A549 (cell line): ENCODE results near the gene PNLIPRP1. TPM values are rescaled to one million over a fixed set of nuclear protein-coding genes. Genes with fewer than 3 reads are reported as not detected.

ENCODE experiments used
- ATAC-seq, 2 experiments: fragments of 200-7000 bp in 1 of 2; fragments of >200 bp in 1 of 2; cut with Nextera tagmentation in 1 of 2; cut with Tn5 transposase in 1 of 2; 3 replicates each; pipeline versions ENCODE4 v1.8.0 to v1.9.1; 2018 to 2020; ENCODE audit warnings: mild to moderate bottlenecking in 1 of 2, moderate library complexity in 1 of 2
- CTCF ChIA-PET: fragments of 300-600 bp; sonication (Branson Sonifier 250); formaldehyde crosslinking; extraction: SDS; loops from one replicate; lab custom pipeline; 2021; ENCODE audit warnings: antibody characterized with exemption, inconsistent platforms; lab: Yijun Ruan, JAX
- POLR2A ChIA-PET: fragments of 350-600 bp; formaldehyde crosslinking; extraction: SDS; loops from one replicate; lab custom pipeline; 2021; ENCODE audit warnings: antibody characterized with exemption, inconsistent platforms; lab: Yijun Ruan, JAX
- DNase-seq, 2 experiments: peaks; one replicate each; pipeline versions ENCODE4 v3.0.0 to v3.0.0-alpha.2; 2011 to 2016; ENCODE audit warnings: low read depth in 1 of 2, low spot score in 1 of 2
- FAIRE-seq: peaks from 2 replicates; lab custom pipeline; 2011; peaks lifted over from hg19 to GRCh38; lab: Jason Lieb, UNC
- H3K27ac ChIP-seq, 2 experiments: fragments of >200 bp; sonication (Bioruptor Twin); formaldehyde crosslinking; 3 replicates each; pipeline ENCODE4 v1.5.1; 2016 to 2017
- H3K4me1 ChIP-seq: fragments of >200 bp; sonication (Bioruptor Twin); formaldehyde crosslinking; 3 replicates; pipeline ENCODE4 v1.6.1; 2016
- H3K4me2 ChIP-seq: fragments of >200 bp; sonication (Bioruptor Twin); formaldehyde crosslinking; 3 replicates; pipeline ENCODE4 v1.6.1; 2016
- H3K4me3 ChIP-seq: fragments of >200 bp; sonication (Bioruptor Twin); formaldehyde crosslinking; 3 replicates; pipeline ENCODE4 v1.5.1; 2016
- H3K9me3 ChIP-seq: fragments of >200 bp; sonication (Bioruptor Twin); formaldehyde crosslinking; 3 replicates; pipeline ENCODE4 v1.6.1; 2016
- CBX8 ChIP-seq: fragments of 200-600 bp; sonication (generic); IDR thresholded peaks from 2 replicates; pipeline ENCODE4 v1.6.1; 2016
- CHD4 ChIP-seq: fragments of 200-600 bp; sonication (generic); IDR thresholded peaks from 2 replicates; pipeline ENCODE4 v1.6.1; 2016; ENCODE audit warnings: antibody characterized with exemption, mild to moderate bottlenecking, borderline replicate concordance
- EHMT2 ChIP-seq: fragments of 200-600 bp; sonication (generic); IDR thresholded peaks from 2 replicates; pipeline ENCODE4 v1.6.1; 2016; ENCODE audit warnings: antibody characterized with exemption, low read depth, mild to moderate bottlenecking, moderate library complexity
- EP300 ChIP-seq, 2 experiments: fragments of >200 bp; sonication (Bioruptor Twin); formaldehyde crosslinking; IDR thresholded peaks; 2 replicates in 1 of 2; 3 replicates in 1 of 2; pipeline ENCODE4 v1.6.1; 2016 to 2017
- GATA3 ChIP-seq: IDR thresholded peaks from 2 replicates; pipeline ENCODE4 v1.6.1; 2012; ENCODE audit warnings: borderline replicate concordance
- HEYL ChIP-seq: fragments of 250-450 bp; sonication (Bioruptor Pico); IDR thresholded peaks from 2 replicates; pipeline ENCODE4 v1.8.0; 2021; ENCODE audit warnings: mild to moderate bottlenecking, moderate library complexity
- JUN ChIP-seq, 2 experiments: fragments of >200 bp; sonication (Bioruptor Twin); formaldehyde crosslinking; IDR thresholded peaks; 2 replicates in 1 of 2; 3 replicates in 1 of 2; pipeline ENCODE4 v1.6.1; 2016 to 2017
- KDM1A ChIP-seq: fragments of 200-600 bp; sonication (generic); IDR thresholded peaks from 2 replicates; pipeline ENCODE4 v1.6.1; 2016; ENCODE audit warnings: low read depth, mild to moderate bottlenecking
- MAFK ChIP-seq: fragments of 450-650 bp; IDR thresholded peaks from 2 replicates; pipeline ENCODE4 v1.6.1; 2014; ENCODE audit not compliant: partially characterized antibody
- MAZ ChIP-seq: fragments of 150-350 bp; IDR thresholded peaks from 2 replicates; pipeline ENCODE4 v1.6.1; 2014; ENCODE audit warnings: antibody characterized with exemption, low read depth, low read length, borderline replicate concordance
- NFE2L2 ChIP-seq: fragments of 150-350 bp; conservative IDR thresholded peaks from 2 replicates; pipeline ENCODE4 v1.6.1; 2014; ENCODE audit warnings: low read length
- POLR2AphosphoS2 ChIP-seq: conservative IDR thresholded peaks from 2 replicates; pipeline ENCODE4 v1.6.1; 2012; ENCODE audit warnings: low read length, improper control_type of control experiment, inconsistent platforms
- RCOR1 ChIP-seq: fragments of 150-350 bp; IDR thresholded peaks from 2 replicates; pipeline ENCODE4 v1.6.1; 2014; ENCODE audit warnings: antibody characterized with exemption, low read length, low read depth
- RNF2 ChIP-seq: fragments of 200-600 bp; sonication (generic); IDR thresholded peaks from 2 replicates; pipeline ENCODE4 v1.6.1; 2016; ENCODE audit warnings: low read depth, mild to moderate bottlenecking, antibody characterized with exemption, moderate library complexity, borderline replicate concordance
- SMC3 ChIP-seq: fragments of >200 bp; sonication (Bioruptor Twin); formaldehyde crosslinking; IDR thresholded peaks from 3 replicates; pipeline ENCODE4 v1.6.1; 2018; ENCODE audit warnings: inconsistent platforms
- TFCP2L1 ChIP-seq: fragments of 250-450 bp; sonication (Bioruptor Pico); IDR thresholded peaks from 2 replicates; pipeline ENCODE4 v1.5.0; 2021; ENCODE audit warnings: mild to moderate bottlenecking
- WGBS: methylation state at CpG from one replicate; pipeline ENCODE4 v1.1.6; 2017; ENCODE audit errors: missing lambda C conversion rate; 5-methylcytosine and 5-hydroxymethylcytosine counted together
- polyA plus RNA-seq, 4 experiments: library from polyadenylated mRNA; depleted of rRNA in 3 of 4; stranded (reverse); fragments of >200 nt; fragmentation: RNase III in 1 of 4; extraction: RNeasy Plus Mini Kit Qiagen cat#74134 plus additional on column Dnase treatment in 1 of 4; gene quantifications; 2 replicates in 3 of 4; 3 replicates in 1 of 4; pipeline ENCODE4 v1.2.3, GENCODE V29; 2011 to 2017
- TF ChIP-seq, protein P1 (sequence below): fragments of 450-650 bp; IDR thresholded peaks from 2 replicates; pipeline ENCODE4 v1.6.1; 2014; ENCODE audit warnings: antibody characterized with exemption
- TF ChIP-seq, protein P2 (sequence below): fragments of 250-450 bp; sonication (Bioruptor Pico); IDR thresholded peaks from 2 replicates; pipeline ENCODE4 v1.5.0; 2020; ENCODE audit warnings: low read depth, mild to moderate bottlenecking, moderate library complexity
- TF ChIP-seq, protein P3 (sequence below): fragments of >200 bp; sonication (Bioruptor Twin); formaldehyde crosslinking; IDR thresholded peaks from 3 replicates; pipeline ENCODE4 v1.6.1; 2016
- TF ChIP-seq, protein P4 (sequence below): fragments of >200 bp; sonication (Bioruptor Twin); formaldehyde crosslinking; IDR thresholded peaks from 3 replicates; pipeline ENCODE4 v1.5.1; 2016

Gene PNLIPRP1
- polyA plus RNA-seq, 2 of the 4 experiments (the other 2 are of a cell fraction) = not detected

DNA sequence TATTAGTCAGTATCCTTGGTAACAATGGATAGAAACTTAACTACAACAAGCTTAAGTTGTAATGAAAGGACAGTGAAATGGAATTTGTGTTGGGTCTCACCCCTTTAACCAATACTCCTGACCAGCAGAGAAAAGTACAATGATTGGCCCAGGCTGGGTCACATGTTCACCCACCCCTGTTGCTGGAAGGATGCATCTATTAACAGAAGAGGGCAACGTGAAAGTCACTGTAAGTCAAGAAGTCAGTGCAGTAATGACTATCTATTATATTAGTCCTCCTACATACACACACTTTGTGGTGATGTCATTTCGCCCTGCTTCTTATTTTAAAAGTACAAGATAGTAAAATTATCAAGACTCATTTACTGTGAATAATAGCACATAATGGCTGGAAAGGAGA, 46.2 kb downstream of the PNLIPRP1 start:
- CTCF ChIA-PET = interaction anchor here (1.1 to 1.3 kb wide), 2 partner anchors 9 to 10 kb away, joined by 3 to 4 read pairs; no protein-coding TSS in a partner anchor
- Histone ChIP-seq H3K4me1 (0 out of 3 replicates have a peak, but pooled peaks cover 3% of the 10 kb centered on the region), H3K27ac (no peak overlapping the region), H3K4me3 (no peak overlapping the region), H3K9me3 (no peaks in the 10 kb centered on the region), H3K4me2 (no peak overlapping the region)
- POLR2A ChIA-PET = no interaction called here
- WGBS = 1% methylated on average over 2 of the region's 2 CpGs
- no peak for DNase-seq
- FAIRE-seq = no peak
- ATAC-seq = no peak
- TF ChIP-seq GATA3 (no peak), TFCP2L1 (CRISPR knock-in tag) (no peak)
- TF ChIP-seq, protein P1, sequence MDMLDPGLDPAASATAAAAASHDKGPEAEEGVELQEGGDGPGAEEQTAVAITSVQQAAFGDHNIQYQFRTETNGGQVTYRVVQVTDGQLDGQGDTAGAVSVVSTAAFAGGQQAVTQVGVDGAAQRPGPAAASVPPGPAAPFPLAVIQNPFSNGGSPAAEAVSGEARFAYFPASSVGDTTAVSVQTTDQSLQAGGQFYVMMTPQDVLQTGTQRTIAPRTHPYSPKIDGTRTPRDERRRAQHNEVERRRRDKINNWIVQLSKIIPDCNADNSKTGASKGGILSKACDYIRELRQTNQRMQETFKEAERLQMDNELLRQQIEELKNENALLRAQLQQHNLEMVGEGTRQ = 0 out of 2 replicates have a peak, but pooled peaks have one; percentile 10

DNA sequence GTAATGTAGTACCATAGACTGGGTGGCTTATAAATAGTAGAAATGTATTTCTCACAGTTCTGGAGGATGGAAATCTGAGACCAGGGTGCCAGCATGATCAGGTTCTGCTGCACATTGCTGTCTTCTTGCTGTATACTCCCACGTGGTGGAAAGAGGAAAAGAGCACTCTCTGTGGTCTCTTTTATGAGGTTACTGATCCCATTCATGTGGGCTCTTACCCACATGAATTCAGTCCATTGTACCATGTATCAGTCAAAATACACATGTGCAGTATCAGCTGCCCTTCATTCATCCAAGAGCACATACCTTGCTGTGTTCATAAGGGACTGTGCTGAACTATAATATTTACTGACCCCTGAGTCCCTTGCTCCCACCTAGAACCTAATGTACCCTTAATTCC, 47.1 kb downstream of the PNLIPRP1 start:
- TF ChIP-seq, protein P2, sequence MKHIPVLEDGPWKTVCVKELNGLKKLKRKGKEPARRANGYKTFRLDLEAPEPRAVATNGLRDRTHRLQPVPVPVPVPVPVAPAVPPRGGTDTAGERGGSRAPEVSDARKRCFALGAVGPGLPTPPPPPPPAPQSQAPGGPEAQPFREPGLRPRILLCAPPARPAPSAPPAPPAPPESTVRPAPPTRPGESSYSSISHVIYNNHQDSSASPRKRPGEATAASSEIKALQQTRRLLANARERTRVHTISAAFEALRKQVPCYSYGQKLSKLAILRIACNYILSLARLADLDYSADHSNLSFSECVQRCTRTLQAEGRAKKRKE = no peak
- no peak for TF ChIP-seq EHMT2
- TF ChIP-seq, protein P3, sequence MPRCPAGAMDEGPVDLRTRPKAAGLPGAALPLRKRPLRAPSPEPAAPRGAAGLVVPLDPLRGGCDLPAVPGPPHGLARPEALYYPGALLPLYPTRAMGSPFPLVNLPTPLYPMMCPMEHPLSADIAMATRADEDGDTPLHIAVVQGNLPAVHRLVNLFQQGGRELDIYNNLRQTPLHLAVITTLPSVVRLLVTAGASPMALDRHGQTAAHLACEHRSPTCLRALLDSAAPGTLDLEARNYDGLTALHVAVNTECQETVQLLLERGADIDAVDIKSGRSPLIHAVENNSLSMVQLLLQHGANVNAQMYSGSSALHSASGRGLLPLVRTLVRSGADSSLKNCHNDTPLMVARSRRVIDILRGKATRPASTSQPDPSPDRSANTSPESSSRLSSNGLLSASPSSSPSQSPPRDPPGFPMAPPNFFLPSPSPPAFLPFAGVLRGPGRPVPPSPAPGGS = no peak
- TF ChIP-seq NFE2L2 = no peak
- no peak for TF ChIP-seq EP300 (IDR thresholded peaks at IDR 0.05)
- no peak for TF ChIP-seq CHD4
- no peak for TF ChIP-seq JUN (IDR thresholded peaks at IDR 0.05)
- FAIRE-seq = no peak
- H3K4me3 ChIP-seq = no peak overlapping the region
- WGBS = 0% methylated on average over 1 of the region's 1 CpG
- ChIA-PET CTCF (interaction anchor here (1.0 kb wide), 1 partner anchor 45 kb away, joined by 3 read pairs; no protein-coding TSS in a partner anchor), POLR2A (no interaction called here)
- no peak overlapping the region for H3K27ac ChIP-seq
- 0 out of 3 replicates have a peak, but pooled peaks cover 3% of the 10 kb centered on the region for H3K4me1 ChIP-seq
- DNase-seq = no peak
- no peak for ATAC-seq
- H3K9me3 ChIP-seq = no peaks in the 10 kb centered on the region
- H3K4me2 ChIP-seq = no peak overlapping the region

DNA sequence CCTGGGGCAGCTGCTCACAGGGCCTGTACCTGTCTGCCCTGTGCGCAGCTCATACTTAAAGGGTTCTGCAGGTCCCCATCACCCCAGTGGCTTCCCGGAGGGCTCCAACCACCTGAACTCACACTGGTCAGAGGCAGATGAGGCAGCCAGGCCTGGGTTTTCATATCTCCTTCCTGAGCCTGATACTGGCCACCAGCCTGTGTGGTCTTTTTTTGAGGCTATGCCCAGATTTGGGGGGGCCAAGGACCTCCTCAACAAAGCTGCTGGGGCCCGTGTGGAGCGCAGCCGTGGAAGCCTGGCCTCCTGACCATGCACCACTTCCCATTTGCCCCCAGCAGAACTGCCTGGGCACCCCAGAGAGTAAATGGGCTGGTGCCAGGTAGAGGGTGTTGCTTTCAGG, 55.7 kb downstream of the PNLIPRP1 start:
- H3K4me3 ChIP-seq = no peak overlapping the region
- DNase-seq (no peak), FAIRE-seq (no peak), ATAC-seq (no peak)
- 56% methylated on average over 5 of the region's 5 CpGs for WGBS
- no peaks in the 10 kb centered on the region for H3K4me1 ChIP-seq
- ChIA-PET CTCF (interaction anchor here (1.1 to 2.1 kb wide), 4 partner anchors 10 to 521 kb away, joined by 3 to 6 read pairs (median 3); no protein-coding TSS in a partner anchor), POLR2A (no interaction called here)
- TF ChIP-seq, protein P4, sequence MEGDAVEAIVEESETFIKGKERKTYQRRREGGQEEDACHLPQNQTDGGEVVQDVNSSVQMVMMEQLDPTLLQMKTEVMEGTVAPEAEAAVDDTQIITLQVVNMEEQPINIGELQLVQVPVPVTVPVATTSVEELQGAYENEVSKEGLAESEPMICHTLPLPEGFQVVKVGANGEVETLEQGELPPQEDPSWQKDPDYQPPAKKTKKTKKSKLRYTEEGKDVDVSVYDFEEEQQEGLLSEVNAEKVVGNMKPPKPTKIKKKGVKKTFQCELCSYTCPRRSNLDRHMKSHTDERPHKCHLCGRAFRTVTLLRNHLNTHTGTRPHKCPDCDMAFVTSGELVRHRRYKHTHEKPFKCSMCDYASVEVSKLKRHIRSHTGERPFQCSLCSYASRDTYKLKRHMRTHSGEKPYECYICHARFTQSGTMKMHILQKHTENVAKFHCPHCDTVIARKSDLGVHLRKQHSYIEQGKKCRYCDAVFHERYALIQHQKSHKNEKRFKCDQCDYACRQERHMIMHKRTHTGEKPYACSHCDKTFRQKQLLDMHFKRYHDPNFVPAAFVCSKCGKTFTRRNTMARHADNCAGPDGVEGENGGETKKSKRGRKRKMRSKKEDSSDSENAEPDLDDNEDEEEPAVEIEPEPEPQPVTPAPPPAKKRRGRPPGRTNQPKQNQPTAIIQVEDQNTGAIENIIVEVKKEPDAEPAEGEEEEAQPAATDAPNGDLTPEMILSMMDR = no peak
- no peak for TF ChIP-seq TFCP2L1 (CRISPR knock-in tag)
- TF ChIP-seq, protein P2 = no peak
- TF ChIP-seq SMC3 = no peak
- no peak for TF ChIP-seq HEYL (CRISPR knock-in tag)
- no peak for TF ChIP-seq POLR2AphosphoS2
- no peak for TF ChIP-seq KDM1A
- TF ChIP-seq CBX8 = no peak
- TF ChIP-seq JUN (IDR thresholded peaks at IDR 0.05) = no peak
- no peak for TF ChIP-seq MAZ
- TF ChIP-seq MAFK = no peak
- no peak for TF ChIP-seq RCOR1
- no peak for TF ChIP-seq RNF2
- TF ChIP-seq, protein P1 = no peak
- no peak overlapping the region for H3K4me2 ChIP-seq
- no peak overlapping the region for H3K27ac ChIP-seq
- peaks cover 9% of the 10 kb centered on the region; the same call in 2 of the 3 replicates for H3K9me3 ChIP-seq
